ENCODE results near the gene TSSC4.

TSSC4 gene

DNA sequence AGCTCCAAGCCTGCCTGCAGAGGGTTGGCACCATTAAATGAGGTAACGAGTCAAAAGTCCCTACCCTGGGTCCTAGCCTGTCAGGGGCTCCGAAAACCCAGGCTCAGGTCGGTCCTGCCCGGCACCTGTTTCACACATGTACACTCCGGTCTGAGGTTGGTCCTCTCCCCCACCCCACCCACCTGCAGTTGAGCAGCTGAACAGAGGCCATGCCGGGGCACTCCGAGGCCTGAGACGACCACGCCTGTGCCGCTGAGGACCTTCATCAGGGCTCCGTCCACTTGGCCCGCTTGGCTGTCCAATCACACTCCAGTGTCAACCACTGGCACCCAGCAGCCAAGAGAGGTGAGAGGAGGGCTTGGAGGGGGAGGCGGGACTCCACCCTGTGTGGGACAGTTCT is 1.6 kb downstream of the TSSC4 start:
- no peak for DNase-seq

DNA sequence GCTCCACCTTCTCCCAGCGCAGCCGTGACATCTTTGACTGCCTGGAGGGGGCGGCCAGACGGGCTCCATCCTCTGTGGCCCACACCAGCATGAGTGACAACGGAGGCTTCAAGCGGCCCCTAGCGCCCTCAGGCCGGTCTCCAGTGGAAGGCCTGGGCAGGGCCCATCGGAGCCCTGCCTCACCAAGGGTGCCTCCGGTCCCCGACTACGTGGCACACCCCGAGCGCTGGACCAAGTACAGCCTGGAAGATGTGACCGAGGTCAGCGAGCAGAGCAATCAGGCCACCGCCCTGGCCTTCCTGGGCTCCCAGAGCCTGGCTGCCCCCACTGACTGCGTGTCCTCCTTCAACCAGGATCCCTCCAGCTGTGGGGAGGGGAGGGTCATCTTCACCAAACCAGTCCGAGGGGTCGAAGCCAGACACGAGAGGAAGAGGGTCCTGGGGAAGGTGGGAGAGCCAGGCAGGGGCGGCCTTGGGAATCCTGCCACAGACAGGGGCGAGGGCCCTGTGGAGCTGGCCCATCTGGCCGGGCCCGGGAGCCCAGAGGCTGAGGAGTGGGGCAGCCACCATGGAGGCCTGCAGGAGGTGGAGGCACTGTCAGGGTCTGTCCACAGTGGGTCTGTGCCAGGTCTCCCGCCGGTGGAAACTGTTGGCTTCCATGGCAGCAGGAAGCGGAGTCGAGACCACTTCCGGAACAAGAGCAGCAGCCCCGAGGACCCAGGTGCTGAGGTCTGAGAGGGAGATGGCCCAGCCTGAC is 2.5 kb downstream of the TSSC4 start:
- DNase-seq = no peak

DNA sequence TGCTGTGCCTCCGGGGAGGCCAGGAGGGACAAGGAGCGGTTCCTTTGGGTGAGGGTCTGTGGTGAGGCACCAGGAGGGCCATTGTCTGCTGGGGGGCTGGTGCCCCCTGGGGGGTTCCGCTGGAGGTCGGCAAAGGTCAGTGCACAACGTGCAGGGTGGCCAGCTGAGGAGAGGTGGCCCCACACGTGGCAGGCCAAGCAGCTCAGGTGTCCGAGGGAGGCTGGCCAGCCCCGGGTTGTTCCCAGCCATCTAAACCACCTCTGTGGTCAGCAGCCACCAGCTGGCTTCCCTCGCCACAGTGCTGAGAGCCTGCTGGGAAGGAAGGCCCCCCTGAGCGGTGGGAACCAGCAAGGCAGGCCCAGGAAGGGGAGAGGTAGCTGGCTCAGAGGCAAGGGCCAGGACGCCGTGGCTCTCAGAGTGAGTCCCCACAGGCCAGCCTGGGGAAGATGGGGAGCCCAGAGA is 4.2 kb downstream of the TSSC4 start:
- DNase-seq = no peak

DNA sequence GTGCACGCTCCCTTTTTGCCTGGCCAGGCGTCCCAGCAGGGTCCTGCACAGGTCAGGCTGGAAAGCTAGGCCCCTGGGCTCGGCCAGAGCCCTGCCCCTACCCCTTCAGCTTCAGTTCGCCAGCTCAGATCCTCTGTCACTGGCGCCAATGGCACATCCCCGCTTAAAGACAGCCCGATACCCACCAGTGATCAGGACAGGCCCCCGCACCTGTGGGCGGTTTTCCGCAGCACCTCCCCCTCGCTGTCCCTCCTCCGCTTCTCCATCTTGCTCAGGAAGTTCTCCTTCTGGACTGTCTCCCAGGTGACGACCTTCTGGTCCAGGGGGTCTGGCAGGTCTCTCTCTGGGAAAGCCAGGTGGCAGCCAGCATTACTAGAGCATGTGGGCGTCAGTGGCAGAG is 5.9 kb downstream of the TSSC4 start:
- DNase-seq = no peak

DNA sequence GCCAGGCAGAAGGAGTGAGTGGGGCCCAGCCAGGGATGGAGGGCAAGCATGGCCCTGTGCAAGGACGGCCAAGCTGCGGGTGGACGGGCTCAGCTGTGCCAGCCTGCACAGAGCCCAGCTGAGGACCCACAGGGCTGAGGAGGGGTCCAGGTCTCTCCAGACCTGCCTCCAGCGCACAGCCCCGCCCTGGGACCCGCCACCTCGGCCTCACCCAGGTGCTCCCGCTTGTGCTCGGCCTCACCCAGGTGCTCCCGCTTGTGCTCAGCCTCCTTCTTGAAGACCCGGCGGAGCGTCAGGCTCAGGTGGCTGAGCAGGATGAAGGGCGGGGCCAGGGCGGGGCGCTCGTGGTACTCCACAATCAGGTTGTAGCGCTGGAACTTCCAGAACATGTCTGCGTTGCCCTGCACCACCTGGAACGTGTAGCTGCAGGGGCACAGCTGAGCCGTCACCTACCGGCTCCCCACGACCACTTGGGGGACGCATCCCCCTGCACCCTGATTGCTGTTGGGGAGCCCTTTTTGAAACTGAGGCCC is 6.4 kb downstream of the TSSC4 start:
- DNase-seq = no peak

DNA sequence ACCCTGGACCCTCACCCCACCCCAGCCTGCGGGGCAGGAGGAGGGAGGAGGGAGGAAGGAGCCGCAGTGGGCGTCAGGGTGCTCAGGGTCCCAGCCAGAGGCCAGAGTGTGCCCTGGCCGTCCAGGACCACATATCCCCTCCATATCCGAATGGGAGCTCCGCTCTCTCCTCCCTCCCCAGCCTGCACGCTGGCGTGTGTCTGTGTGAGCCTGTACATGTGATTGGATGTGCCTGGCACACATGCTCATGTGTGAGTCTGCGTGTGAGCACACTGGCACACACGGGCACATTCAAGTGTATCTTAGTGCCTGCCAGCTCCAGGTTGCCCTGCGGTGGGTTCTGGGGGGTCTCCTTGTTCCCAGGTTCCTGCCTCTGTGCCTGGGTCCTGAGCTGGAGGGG is 8.1 kb downstream of the TSSC4 start:
- no peak for DNase-seq

DNA sequence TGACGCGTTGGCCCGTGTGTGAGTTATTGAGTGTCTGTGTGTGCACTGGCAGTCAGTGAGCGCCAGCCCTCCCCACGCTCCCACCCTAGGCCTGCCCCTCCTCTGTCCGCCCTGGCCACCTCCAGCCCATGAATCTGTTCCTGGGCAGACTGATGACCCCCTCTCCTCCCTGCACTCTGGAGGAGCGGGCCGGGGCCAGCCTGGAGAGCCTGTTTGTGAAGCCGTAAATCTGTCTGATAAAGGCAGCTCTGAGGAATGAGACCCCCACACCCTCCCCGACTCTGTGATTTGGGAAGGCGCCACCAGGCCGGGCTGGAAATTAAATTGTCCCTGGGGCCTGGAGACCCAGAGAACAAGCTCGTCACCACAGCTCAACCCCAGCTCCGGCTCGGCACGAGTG is 8.6 kb downstream of the TSSC4 start:
- DNase-seq = no peak

DNA sequence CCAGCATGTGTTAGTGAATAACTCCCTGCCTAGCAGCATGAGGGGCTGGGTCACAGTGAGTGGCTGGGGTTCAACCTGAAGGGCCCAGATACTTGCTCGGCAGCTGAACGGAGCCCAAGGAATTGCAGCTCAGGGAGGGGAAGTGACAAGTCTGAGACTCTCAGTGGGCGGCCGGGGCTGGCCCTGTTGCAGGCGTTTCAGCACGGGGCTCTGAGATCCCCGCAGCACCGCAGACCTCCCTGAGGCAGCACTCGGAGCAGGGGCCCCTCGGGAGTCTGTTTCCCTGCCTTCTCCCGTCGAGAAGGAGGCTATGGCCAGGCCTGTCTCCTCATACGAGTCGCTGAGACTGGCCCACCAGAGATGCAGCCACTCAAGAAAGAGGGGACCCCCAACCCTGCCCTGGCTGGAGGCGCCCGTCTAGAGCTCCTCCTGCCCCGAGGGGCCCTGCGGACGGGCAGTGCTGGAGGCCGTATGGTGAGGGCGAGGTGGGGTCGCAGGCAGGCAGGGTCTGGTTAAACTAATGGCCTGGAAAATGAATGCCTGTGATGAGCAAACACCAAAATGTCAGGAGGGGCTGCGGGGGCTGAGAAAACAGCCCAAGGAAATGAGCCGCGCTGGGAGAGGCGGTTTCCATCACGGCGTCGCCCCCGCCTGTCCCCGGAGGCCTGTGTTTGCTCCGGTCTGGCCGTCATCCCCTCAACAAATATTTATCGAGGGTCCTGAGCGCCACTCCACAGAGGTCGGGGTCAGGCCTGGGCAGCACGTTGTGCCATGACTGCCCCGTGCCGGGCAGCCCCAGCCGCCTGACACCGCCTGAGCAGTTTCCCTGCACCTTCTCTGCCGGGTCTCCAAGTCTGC is 9.3 kb downstream of the TSSC4 start:
- DNase-seq = no peak

DNA sequence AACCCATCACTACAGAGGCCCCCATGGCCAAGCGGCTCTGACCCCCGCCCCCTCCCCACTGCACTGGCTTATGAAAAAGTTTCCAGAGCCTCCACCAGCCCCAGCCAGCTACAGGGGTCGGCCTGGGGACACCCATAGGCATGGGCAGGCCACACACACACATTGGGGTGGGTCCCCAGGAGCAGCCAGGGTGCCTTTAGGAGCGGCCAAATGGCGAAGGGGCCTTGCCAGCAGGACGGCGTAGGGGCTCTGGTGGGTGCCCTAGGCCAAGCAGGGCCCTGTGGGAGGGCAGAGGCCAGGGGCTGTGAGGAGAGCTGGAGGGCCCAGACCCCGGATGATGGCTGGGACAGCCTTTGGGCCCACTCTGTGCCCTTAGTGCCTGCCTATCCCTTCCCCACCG is 10.1 kb downstream of the TSSC4 start:
- no peak for DNase-seq

DNA sequence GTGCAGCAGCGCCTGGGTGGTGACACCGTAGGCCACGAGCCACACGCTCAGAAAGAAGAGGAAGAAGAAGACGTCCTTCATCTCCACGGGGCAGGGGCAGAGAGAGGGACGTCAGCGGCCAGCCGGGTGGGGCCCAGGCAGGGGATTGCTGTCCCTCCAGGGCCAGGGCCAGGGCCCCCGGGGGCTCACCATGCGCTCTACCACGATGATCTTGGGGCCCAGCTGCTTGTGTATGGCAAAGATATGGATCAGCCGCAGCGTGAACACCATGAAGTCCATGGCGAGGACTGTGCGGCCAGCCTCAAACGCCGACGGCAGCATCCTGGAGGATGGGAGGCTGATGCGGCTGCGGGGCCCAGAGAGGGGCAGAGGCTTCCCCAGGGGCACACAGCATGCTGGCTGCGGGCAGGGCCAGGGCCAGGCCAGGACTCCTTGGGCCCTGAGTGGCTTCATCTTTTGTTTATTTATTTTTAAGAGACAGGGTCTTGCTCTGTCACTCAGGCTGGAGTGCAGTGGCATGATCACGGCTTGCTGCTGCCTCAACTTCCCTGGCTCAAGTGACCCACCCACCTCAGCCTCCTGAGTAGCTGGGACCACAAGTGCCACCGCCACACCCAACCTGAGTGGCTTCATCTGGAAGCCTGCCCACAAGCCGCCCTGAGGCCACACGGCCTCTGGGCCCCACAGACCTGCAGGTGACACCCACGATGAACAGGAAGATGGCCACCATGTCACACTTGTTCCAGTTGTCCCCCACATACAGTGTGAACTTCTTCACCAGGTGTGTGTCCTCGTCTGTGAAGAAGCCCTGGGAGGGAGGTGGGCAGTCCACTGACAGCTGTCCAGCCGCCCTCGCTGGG is 11.1 kb downstream of the TSSC4 start:
- no peak for DNase-seq

DNA sequence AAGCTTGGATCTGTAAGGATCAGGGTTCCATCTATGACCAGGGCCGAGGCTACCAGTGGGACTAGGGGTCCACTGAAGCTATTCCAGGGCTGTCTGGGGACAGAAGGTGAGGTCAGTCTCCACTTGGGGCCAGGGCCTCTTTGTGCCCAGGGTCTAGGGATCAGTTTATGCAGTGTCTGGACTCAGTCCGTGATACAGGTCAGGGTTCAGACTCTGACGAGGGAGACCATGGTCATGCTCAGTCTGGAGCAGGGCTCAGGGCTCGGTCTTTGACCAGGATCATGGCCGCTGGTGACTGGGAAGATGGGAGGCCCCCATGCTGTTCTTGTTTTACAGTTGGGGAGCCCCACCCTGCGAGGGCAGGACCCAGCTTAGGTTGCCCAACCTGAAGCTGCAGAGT is 11.8 kb downstream of the TSSC4 start:
- DNase-seq = no peak

DNA sequence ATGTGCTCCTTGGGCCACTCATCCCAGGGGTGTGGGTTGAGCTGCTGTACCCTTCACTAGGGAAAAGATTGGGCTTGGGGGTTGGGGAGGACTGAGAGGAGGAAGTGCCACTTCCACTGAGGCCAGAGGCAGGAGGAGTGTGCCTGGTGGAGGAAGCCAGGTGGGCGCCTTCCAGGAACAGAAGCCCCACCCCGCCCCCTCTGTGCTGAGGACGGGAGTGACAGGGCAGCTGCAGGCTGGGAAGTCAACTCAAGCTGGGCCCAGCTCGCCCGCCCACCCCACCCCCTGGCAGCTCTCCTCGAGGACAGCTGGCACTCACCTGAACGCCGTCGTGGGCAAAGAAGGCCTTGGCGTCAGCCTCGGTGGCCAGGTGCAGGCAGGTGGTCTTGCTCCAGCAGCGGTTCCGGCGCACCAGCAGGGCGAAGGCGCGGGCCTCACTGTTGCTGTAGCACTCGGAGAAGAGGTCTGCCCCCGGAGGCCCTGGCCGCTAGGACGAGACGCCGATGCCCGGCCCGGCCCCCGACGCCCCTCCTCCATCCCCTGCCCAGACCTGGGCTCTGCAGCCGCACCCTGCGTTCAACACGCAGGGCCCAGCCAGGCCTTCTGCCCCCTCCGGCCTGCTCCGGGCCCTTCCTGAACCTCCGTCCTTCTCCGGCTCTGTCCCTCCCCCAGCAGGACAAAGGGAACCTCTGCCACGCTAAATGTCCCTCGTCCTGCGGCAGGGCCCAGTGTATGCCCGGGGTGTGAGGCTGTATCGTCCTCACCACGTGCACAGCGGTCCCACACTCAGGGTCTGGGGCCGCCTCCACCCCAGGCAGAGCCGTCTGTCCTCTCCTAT is 13.4 kb downstream of the TSSC4 start:
- DNase-seq = no peak

DNA sequence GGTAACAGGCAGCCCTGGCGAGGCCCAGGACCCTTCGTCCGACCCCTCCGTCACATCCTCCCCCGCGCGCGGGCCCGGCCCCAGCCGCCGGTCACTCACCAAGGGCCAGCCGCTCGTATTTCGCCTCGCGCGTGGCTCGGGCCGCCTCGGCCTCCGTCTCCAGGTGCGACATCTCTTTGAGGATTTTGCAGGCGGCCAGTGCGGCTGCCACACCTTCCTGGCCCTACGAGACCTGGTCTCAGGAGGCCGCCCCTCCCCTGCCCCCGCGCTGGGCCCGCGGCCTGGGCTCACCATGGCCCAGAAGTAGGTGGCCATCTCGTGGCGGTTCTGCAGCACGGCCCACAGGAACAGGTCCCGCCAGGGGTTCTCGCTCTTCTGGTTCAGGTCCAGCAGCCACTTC is 14.1 kb downstream of the TSSC4 start:
- no peak for DNase-seq

DNA sequence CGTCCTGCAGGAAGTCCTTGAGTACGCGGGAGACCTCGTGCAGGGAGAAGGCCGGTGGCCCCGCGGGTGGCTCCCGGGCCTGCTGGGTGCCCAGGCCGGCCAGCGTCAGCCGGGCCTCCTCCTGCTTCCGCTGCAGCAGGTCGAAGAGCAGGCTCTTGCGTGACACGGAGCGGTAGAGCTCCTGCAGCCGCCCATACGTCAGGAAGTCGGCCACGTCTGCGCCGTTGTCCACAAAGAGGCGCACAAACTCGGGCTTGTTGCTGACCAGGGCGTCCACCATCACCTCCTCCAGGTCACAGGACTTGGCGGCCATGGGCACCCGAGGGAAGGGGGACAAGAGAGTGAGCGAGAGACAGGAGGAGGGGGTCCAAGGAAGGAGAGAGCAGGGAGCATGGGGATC is 14.6 kb downstream of the TSSC4 start:
- no peak for DNase-seq

DNA sequence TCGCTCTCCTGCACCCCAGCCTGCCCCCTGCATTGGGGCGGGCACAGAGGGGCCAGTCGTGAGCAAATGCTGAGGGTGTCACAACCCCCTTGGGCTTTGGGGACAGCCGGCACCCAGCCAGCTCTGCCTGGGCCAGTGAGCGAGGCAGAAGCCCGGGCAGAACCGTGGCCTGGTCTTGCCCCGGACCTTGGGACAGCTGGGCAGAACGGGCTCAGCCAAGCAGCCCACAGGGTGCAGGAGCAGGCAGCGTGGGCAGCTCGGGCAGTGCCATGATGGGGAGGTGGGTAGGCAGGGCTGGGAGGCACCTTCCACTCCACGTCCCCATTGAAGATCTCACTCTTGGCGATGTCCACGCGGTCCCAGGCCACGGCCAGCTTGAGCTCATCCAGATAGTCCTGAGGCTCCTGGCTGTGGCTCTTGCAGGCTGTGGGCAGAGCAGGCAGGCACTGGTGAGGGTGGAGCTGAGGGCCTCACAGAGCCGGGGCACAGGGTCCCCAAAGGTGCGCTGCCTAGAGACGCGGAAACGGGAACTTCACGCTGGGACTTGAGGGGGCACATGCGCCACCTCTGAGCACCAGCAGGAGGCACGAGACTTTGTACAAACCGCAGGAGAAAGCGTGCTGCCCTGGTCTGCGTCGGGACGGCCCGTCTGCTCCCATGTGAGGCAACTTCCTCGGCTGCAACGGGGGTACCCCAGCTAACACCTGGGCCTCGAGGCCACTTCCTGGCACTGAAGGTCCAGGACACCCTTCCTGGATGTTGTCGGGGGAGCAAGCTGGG is 15.2 kb downstream of the TSSC4 start:
- no peak for DNase-seq

DNA sequence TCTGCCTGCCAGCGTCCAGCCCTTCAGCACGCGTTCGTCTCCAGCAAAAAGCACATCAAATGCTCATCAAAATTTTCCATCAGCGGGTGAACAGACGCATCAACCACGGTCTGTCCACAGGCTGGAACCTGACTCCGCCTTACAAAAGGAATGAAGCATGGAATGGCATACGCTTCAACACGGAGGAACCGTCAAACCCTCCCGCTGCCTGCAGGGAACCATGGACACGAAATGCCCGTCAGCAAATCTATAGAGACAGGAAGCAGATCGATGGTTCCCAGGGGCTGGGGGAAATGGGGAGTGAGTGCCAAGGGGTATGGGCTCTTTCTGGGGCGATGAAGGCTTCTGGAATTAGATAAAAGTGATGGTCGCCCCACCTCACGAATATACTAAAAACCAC is 16.2 kb downstream of the TSSC4 start:
- no peak for DNase-seq

DNA sequence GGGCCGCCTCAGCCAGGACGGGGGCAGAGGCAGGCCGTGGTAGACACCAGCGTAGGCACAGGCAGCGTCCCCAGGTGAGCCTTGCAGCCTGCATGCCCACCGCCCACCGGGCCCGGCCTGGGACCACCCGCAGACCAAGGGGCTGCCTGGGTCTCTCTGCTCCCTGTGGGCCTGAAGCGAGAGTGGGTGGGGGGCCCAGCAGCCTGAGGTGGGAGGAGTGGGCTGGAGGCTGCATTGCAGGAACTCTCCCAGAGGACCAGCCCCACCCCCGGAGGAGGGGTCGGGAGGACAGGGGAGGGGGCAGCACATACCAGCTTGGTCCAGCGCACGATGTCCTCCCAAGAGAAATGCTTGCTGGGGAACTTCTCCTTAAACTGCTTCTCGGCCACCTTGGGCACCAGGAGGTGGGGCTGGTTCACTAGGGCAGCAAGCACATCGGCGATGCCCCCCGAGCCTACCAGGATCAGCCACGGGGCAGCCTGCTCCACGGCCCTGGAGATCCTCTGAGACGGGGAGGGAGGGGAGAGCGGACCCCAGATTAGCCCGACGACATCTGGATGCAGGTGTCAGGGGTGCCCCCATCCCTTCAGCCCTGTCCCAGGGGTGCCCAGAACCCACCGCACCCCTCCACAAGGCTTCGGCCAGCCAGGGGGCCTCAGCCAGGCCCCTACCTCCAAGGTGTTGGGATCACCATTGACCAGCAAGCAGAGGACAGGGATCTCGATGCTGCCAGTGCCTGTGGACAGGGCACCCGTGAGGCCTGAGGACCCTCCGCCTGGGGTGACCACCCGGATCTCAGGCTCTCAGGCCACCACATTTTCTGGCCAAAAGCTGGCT is 17.5 kb downstream of the TSSC4 start:
- DNase-seq = no peak

DNA sequence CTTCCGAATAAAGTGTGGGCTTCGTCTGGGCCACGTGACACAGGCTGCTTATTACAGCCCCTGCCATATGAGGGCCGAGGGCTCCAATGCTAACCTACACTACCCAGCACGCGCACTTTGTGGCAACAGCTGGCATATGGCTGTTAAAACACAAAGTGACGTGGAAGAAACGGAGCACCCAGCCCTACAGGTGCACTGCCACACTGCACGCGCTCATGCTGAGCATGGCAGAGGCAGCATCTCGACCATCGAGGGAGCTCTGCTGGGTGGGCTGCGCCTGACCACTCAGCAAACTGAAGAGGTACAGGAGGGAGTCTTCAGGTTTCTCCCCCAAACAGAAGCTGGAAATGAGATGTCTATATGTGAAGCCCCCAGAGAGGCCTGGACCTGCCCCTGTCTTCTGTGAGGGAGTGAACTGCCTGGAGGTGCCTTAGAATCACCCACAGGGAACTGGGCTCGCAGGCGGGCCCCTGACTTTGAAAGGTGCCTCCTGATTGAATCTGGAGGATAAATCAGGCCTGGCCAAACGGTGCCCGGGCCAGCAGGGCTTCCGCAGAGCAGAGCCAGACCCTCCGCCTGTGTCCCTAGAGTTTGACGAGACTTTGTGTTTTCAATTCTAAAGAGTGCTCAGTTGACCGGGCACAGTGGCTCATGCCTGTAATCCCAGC is 18.3 kb downstream of the TSSC4 start:
- DNase-seq = no peak

DNA sequence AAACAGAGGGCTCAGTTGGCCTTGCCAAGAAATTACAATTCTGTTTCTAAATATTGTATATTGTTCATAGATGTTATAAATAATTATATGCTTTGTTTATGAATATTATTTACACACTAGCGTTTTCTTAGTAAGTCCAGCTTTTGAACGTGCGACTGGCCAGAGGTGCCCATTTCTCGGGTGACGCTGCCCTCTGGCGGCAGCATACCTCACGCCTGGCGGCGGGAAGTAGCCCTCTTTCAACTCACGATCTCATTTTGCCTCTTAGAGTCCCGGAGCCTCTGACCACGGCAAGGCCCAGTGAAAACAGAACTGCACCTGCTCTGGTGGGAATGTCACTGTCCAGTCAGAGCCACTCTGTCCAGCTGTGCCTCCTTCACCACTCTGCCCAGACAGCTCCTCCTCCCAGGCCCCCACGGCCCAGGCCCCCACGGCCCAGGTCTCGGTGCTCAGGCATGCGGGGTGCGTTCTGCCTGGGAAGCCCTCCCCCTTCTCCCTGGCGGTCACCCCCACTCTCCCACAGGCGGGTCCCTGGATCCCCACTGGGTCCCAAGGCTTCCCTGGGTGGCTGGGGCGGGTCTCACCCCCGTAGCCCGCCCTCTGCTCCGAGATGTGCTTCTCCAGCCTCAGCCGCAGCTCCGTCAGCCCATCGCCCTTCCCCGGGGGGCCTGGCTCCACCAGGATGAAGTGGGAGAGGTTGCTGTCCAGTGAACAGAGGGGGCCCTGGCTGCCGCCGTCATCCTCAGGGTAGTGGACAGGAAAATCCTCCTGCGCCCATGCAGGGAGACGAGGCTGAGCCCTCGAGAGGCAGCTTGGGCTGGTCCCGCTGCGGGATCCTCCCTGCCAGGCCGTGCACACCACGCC is 19.3 kb downstream of the TSSC4 start:
- peak in 1 of 2 experiments; percentile 7 for DNase-seq
